ENCODE results near the gene SNTN.
"Not testable (repeated sequence)": the region's sequence is repeated elsewhere in the genome, so short reads cannot be mapped to it uniquely, and the experiment has no call there.

SNTN gene

DNA sequence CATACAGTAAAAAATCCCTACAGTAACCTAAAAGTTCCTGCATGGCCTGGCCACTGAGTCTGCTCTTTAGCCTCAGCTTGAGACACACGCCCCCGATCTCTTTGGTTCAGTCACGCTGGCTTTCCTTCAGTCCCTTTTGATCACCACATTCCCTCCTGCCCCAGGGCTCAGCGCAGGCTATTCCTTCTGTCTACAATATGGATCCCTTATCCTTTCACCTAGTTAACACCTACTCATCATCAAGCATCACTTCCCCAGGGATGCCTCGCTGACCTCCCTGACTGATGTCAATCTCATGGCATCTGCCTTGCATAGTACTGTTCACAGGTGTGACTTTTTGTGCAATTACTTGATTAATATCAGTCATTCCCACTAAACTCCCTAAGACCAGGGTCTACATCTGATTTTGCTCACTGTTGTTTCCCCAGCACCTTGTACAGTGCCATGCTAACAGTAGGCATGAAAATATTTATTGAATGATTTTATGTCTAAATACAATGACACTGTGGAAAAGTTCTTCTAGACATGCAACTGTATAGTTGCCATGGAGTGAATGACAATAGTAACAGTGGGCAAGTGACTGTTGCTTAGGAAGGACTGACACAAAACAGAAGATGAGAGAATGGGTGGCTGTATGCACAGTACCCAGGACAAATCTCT, at the start of gene SNTN:
SNTN (plus strand) TSS at position 610 of the 660 bp plus-strand sequence; CDS start at position 623, 13 bp downstream.
- DNase-seq: no peak

DNA sequence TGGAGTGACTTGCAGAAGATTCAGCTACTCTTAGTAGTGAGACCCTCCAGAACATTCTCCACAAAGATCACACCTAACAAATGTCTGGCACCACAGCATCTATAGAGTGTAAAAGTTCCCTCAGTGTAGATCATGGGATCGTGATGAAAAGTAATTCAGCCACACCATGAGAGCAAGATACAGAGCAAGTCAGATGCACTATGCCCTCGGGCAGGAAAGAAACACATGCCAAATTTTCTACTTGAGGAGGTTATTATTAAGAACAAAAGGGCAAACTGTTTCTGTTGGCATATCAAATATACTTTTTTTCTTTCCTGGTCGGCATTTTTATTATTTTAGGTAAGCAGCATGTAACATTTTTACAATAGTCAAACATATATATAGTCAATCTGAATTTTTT, 44.8 kb upstream of the SNTN start:
- no peak for DNase-seq

- DNase-seq: no peak
These were observed 43.1 kb upstream of the SNTN start for GRCh38 chr3:63609408-63609807.

- DNase-seq: no peak
These were observed 42.6 kb upstream of the SNTN start for GRCh38 chr3:63609834-63610233.

DNA sequence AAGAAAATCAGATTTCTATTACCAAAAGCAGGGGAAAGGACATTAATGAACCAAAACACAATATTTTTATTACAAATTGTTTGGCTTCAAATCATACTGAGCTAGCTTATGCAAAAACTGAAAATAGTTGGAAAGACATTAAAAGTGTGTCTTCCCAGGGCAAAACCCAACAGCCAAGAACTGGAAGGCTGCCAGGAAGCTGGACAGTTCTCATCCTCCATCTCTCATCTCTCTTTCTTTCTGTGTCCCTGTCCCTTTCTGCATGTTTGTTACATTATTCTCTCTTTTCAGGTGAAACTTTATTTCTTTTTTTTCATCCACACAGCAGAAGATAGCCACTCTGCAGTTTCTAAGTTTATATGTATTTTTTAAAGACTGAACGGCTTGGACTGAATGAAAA, 41.1 kb upstream of the SNTN start:
- no peak for DNase-seq

DNA sequence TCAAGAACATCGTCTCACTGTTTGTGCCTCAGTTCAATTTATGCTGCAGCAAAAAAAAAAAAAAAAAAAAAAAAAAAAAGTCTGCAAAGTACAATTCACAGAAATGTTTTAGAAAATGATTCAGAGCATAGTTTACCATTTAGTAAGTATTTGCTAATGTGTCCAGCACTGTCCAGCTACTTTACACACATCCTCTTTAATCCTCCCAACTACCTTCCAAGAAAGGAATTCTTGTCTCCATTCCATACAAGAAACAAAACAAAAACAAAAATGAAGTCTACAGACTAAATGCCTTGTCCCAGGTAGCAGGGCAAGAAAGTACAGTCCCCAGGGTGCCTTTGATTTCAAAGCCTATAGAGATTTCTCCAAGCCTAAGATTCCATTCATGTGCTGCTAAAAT, 38.9 kb upstream of the SNTN start:
- DNase-seq: no peak

- no peak for DNase-seq
These were observed 35.1 kb upstream of the SNTN start for GRCh38 chr3:63617391-63617790.

DNA sequence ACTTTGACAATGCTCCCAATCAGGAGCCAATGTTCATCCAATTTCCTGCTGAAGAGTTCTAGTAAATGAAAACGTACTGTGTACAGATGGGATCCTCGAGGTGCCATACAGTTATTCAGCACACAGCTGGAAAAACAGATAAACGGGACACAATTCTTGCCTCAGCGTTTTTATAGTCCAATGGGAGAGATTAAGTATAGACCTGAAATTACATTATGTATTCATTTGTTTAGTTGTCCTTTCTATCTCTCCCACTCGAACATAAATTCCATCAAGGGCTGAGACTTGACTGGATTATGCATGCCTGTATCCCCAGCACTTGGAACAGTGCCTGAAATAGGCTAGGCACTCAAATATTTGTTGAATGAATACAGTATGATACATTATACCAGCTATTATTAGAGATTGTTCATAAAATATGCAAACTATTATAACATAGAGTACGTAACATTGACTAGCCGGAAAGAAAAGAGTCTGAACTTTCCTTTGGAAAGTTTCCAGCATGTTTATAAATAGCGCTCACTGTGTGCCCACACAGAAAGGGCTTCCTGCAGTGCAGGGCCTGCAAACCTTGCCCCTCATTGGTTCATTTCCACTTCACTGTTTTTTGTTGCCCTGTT, 27.4 kb upstream of the SNTN start:
- no peak for DNase-seq

DNA sequence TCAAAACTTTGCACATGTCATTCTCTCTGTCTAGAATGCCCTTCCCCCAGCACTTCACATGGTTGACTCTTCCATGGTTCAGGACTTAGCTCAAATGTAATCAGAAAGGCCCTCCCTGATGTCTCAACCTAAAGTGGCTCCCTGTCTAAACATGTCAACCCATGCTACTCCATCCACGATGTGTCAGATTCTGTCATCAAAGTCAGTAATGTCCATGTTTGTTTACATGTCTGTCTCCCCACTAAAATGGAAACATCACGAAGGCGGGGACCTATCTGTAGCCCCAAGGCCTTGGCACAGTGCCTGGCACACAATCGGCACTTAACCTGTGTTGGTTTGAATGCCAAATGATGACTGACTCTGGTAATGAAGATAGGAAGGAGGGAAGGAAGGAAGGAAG, 20.8 kb upstream of the SNTN start:
- DNase-seq: no peak

DNA sequence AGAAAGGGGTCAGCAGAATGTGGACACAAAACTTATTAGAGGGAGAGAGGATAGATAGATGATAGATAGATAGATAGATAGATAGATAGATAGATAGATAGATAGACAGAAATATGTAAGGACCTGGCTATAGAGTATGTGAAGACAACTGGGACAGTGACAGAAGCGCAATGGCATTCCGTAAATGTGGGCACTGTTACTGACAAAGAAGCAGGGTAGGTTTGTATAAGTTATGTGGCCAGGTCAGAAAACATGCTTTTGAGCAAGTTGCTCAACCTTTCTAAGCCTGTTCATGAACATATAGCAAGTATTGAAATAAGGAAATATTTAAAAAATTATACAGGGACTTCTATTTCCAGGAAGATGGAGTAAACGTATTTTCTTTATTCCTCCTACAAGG, 17.3 kb upstream of the SNTN start:
- DNase-seq: no peak

- DNase-seq: no peak
These were observed 12.7 kb upstream of the SNTN start for GRCh38 chr3:63639806-63640205.

DNA sequence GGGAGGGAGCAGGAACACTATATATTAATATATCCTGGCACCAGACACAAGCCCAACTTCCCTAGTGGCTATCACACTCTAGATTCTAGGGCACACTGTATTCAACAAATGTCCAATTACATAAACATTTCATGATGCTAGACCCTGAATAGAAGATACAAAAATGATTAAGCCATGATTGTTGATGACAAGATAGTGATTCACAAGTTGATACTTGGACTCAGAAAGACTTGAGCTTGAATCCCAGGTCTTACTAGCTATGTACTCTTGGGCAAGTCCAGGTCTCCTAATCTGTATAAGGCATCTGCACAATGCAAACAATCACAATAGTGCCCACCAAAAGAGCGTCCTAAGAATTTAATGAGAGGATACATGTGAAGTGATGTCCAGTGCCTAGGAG, 10.0 kb upstream of the SNTN start:
- DNase-seq: no peak

DNA sequence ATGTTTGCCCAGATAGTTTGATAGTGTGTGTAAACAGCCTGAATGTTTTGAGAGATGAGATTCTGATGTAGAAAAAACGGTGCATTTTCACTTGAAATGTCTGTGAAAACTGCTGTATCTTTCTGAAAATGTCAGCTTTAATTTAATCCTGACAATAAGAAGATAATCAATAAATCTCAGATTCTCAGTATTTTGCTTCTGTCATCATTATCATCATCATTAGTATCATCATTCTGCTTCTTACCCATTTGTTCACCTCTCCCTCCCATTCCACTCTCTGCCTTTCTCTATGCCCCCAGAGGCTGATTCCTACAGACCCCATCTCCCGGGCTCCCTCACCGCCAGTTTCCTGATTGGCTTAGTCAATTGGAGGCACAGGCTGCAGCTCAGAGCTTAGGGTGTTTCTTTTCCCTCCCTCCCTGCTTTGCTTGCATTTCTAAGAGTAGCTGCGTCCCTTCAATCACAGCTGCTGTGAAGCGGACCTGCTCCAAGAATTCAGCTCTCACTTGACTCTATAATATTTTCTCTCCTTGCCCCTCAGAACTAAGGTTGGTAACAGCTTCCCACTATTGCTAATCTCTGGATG, 8.2 kb upstream of the SNTN start:
- no peak for DNase-seq

GRCh38 chr3:63644928-63645781, 7.3 kb upstream of the SNTN start:
- DNase-seq: not testable (repeated sequence)

- no peak for DNase-seq
These were observed 1.7 kb downstream of the SNTN start for GRCh38 chr3:63654211-63654610.

GRCh38 chr3:63654931-63655330, 2.5 kb downstream of the SNTN start:
- no peak for DNase-seq

GRCh38 chr3:63655519-63655918, 3.0 kb downstream of the SNTN start:
- no peak for DNase-seq

DNA sequence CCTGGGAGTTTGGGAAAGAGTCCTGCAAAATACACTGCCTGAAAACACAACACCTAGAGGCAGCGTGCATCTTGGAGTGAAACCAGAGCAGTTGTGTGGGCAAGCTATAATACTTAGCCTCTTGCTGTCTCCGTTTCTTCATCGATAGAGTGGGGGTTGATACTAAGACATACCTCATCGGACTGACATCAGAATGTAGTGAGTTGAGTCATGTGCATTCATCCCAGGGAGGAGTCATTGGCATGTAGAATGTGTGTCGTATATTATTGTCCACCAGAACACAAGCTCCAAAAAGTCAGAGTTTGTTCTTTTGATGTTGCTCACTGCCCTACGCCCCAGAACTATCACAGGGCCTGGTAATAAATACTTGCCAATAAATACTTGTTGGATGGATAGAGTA, 4.3 kb downstream of the SNTN start:
- DNase-seq: no peak

GRCh38 chr3:63661242-63661641, 8.8 kb downstream of the SNTN start:
- DNase-seq: no peak

GRCh38 chr3:63662011-63662410, 9.5 kb downstream of the SNTN start:
- DNase-seq: no peak

- no peak for DNase-seq
These were observed 10.0 kb downstream of the SNTN start for GRCh38 chr3:63662500-63662899.

GRCh38 chr3:63670544-63670943, 18.1 kb downstream of the SNTN start:
- DNase-seq: no peak

DNA sequence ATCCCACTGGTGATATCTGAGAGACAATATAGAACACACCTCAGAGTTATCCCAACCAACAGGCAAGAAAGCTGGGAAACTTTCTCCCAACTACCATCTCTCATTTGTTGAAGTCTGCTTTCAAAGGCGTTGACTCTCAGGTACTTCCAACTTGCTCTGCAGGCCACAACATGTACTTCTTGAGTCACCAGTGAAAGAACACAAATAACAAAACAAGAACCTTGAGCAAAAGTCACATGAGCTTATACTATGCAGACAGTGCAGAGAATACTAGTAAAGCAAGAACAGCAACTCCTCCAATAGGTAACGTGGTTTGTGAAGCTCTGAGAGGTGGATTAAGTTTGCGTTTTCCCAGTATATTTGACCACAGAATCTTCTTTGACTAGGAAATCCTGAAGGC, 20.6 kb downstream of the SNTN start:
- DNase-seq: no peak

DNA sequence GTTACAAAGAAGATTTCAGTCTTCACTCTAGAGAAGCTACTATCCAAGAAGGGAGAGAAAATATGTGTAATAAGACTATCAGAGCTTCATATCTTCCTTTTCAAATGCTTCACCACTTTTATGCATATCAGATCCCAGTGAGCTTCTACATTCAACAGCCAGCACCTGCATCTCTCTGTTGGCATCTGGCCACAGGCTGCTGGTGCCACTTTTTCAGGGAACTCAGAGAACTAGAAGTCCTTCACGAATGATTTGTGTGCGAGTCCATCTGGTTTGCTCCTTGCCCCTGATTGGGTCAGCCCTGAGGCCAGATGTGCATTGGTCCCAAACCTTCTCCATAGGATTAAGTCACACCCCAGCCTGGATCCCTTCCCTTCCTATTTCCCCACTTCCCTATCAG, 22.1 kb downstream of the SNTN start:
- DNase-seq: no peak

Data from NCI-H524 treated with DMSO at 0.1 percent for 48 hours (cell line).